AG04449 (cell line): ENCODE data around the gene ANKRD33.
"Not testable (repeated sequence)": the region's sequence is repeated elsewhere in the genome, so short reads cannot be mapped to it uniquely, and the experiment has no call there.

Experiments
- CTCF ChIA-PET: fragments of 350-600 bp; formaldehyde crosslinking; extraction: SDS; loops from one replicate; lab custom pipeline; 2021; ENCODE audit warnings: antibody characterized with exemption; lab: Yijun Ruan, JAX
- POLR2A ChIA-PET: fragments of 400-600, 350-600 bp; formaldehyde crosslinking; extraction: SDS; loops from one replicate; lab custom pipeline; 2020; ENCODE audit warnings: antibody characterized with exemption, inconsistent platforms; lab: Yijun Ruan, JAX
- DNase-seq: peaks from one replicate; pipeline ENCODE4 v3.0.0-alpha.2; 2010; ENCODE audit warnings: low read depth, low spot score
- H3K4me3 ChIP-seq: 2 replicates; pipeline ENCODE4 v1.5.1; 2011; ENCODE audit warnings: low read depth, mild to moderate bottlenecking, control low read depth, low read length
- TF ChIP-seq, protein P1 (sequence below): IDR thresholded peaks from one replicate; pipeline ENCODE4 v1.5.1; 2011; ENCODE audit warnings: mild to moderate bottlenecking, moderate library complexity, low read length, control low read depth, inconsistent platforms; ENCODE audit not compliant: insufficient read depth; ENCODE audit errors: missing control alignments

ANKRD33 gene

DNA sequence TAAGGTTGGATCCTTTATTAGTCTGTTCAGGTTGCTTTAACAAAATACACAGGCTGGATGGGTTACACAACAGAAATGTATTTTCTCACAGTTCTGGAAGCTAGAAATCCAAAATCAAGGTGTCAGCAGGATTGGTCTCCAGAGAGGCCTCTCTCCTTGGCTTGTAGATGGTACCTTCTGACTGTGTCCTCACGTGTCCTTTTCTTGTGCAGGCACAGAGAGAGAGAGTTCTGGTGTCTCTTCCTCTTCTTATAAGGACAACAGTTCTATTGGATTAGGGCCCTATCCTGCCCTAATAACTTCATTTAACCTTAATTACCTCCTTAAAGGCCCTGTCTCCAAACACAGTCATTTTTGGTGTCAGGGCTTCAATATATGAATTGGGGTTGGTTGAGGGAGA is 4.6 kb upstream of the ANKRD33 start:
- ChIA-PET CTCF (interaction anchor here (1.1 to 32.5 kb wide), 3 partner anchors 8 to 33 kb away, joined by 3 to 621 read pairs (median 54); partner anchors contain the start of gene ACVRL1), POLR2A (no interaction called here)
- H3K4me3 ChIP-seq, result no peak overlapping the region
- DNase-seq, result no peak
- TF ChIP-seq, protein P1, sequence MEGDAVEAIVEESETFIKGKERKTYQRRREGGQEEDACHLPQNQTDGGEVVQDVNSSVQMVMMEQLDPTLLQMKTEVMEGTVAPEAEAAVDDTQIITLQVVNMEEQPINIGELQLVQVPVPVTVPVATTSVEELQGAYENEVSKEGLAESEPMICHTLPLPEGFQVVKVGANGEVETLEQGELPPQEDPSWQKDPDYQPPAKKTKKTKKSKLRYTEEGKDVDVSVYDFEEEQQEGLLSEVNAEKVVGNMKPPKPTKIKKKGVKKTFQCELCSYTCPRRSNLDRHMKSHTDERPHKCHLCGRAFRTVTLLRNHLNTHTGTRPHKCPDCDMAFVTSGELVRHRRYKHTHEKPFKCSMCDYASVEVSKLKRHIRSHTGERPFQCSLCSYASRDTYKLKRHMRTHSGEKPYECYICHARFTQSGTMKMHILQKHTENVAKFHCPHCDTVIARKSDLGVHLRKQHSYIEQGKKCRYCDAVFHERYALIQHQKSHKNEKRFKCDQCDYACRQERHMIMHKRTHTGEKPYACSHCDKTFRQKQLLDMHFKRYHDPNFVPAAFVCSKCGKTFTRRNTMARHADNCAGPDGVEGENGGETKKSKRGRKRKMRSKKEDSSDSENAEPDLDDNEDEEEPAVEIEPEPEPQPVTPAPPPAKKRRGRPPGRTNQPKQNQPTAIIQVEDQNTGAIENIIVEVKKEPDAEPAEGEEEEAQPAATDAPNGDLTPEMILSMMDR, result no peak

DNA sequence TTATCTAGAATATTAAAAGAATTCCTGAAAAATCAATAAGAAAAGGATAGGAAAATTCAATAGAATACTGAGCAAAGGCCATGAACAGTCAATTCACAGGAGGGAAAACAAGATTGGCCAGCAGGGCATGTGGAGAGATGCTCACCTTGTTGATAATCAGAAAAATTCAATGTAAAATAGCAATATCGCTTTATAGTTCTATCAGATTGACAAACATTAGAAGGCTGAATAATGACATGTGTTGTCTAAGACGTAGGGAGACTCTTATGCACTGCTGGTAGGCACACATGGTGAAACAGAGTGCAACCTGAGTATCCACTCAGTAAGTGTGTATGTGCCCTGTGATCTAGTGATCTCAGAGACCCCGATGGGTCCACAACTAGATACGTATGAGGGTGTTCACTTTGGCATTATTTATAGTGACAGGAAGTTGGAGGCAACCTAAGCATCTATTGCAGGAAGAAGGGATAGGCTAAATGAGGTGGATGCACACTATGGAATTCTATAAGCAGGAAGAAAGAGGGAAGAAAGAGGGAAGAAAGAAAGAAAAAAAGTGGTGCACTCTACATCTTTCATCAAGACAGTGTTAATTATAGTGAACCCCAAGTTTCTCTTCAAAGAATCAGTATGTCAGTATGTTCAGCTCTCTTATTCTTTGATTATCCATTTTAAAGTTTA is 3.8 kb upstream of the ANKRD33 start:
- POLR2A ChIA-PET, result no interaction called here
- no peak for DNase-seq
- CTCF ChIA-PET, result interaction anchor here (0.9 to 32.5 kb wide), 4 partner anchors 9 to 60 kb away, joined by 3 to 621 read pairs (median 28); partner anchors contain the start of gene ACVRL1
- TF ChIP-seq, protein P1, result no peak
- H3K4me3 ChIP-seq, result no peak overlapping the region

GRCh38 chr12:51884676-51885229 is 3.1 kb upstream of the ANKRD33 start:
- no peak overlapping the region for H3K4me3 ChIP-seq
- ChIA-PET POLR2A (no interaction called here), CTCF (interaction anchor here (0.9 to 32.5 kb wide), 4 partner anchors 9 to 108 kb away, joined by 3 to 621 read pairs (median 32); partner anchors contain the start of gene ACVRL1)
- no peak for DNase-seq
- TF ChIP-seq, protein P1, result no peak

DNA sequence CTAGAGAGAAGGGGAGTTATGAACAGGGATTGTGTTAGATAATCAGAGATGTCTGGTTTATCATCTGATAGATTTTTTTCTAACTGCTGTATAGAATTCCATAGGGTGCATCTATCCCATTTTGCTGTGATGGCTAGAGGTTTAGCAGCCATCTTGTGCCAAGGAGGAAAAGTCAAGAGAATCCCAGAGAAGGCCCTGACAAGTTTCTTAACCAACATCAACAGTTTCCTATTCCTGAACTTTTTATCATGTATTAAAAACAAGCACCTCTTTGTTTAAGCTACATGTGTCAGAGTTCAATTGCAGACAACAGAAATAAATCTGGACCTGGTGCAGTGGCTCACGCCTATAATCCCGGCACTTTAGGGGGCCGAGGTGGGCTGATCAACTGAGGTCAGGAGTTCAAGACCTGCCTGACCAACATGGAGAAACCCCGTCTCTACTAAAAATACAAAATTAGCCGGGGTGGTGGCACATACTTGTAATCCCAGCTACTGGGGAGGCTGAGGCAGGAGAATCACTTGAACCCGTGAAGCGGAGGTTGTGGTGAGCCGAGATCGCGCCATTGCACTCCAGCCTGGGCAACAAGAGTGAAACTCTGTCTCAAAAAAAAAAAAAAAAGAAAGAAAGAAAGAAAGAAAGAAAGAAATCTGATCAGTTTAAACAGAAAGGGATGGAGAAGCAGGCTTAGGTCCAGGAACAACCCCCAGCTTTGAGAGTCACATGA is 2.4 kb upstream of the ANKRD33 start:
- H3K4me3 ChIP-seq, DNase-seq, POLR2A ChIA-PET: not testable (repeated sequence)
- CTCF ChIA-PET, result interaction anchor here (1.0 to 32.5 kb wide), 10 partner anchors 10 to 464 kb away, joined by 3 to 621 read pairs (median 14); partner anchors contain the start of gene ACVRL1

DNA sequence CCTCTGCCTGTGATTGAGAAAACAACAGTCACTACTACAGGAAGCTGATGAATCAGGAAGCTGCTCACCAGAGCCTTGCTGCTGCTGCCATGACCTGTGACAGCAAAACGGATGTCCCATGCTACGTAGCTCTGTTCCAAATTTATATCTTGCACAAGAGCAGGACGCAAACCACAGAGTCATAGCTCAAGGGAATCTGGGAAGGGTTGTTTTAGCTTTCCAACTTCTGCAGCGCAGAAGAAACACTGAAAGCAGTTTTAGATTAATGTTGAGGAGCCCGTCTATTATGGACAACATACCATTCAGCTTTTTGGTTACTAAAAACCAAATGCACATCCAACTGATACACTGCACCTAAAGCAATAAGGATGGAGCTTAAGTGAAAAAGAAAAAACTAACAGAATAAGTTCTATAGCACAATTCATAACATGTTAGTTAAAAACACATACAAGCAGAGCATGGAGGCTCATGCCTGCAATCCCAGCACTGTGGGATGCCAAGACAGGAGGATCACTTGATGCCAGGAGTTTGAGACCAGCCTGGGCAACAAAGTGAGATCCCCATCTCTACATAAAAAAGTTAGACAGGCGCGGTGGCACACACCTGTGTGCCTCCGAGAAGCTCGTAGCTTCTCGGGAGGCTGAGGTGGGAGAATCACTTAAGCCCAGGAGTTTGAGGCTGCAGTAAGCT is 1.7 kb upstream of the ANKRD33 start:
- ChIA-PET POLR2A (no interaction called here), CTCF (interaction anchor here (0.7 to 32.5 kb wide), 13 partner anchors 9 to 465 kb away, joined by 3 to 621 read pairs (median 7); partner anchors contain the start of gene ACVRL1)
- TF ChIP-seq, protein P1, result no peak
- DNase-seq, result peak; percentile 88
- H3K4me3 ChIP-seq, result no peak overlapping the region
